Mesenchymal stem cell (in vitro differentiated cells and primary cell): ENCODE measurements around the gene OTOP2.
A peak's percentile ranks its signal among the peaks of the same experiment; 100 is the strongest.

Experiments used
- DNase-seq: peaks from one replicate; pipeline ENCODE4 v3.0.0-alpha.2; 2013
- H2AFZ ChIP-seq: one replicate; pipeline ENCODE4 v1.6.1; 2013; ENCODE audit warnings: low read depth, mild to moderate bottlenecking, control low read depth, inconsistent platforms, low read length, moderate library complexity
- H2AK5ac ChIP-seq: 2 replicates; pipeline ENCODE4 v1.6.1; 2013; ENCODE audit warnings: low read length, moderate library complexity, mild to moderate bottlenecking, inconsistent platforms; ENCODE audit not compliant: severe bottlenecking
- H2BK120ac ChIP-seq: one replicate; pipeline ENCODE4 v1.6.1; 2013; ENCODE audit warnings: low read depth, mild to moderate bottlenecking, inconsistent platforms, low read length, moderate library complexity
- H2BK12ac ChIP-seq, 2 experiments: one replicate each; pipeline ENCODE4 v1.6.1; 2013; ENCODE audit warnings: inconsistent platforms in 2 of 2, low read length in 2 of 2, mild to moderate bottlenecking in 2 of 2, moderate library complexity in 2 of 2, control low read depth in 1 of 2
- H2BK15ac ChIP-seq: one replicate; pipeline ENCODE4 v1.6.1; 2013; ENCODE audit warnings: mild to moderate bottlenecking, low read depth, inconsistent platforms; ENCODE audit not compliant: poor library complexity, severe bottlenecking
- H2BK5ac ChIP-seq: 2 replicates; pipeline ENCODE4 v1.6.1; 2013; ENCODE audit warnings: low read depth, mild to moderate bottlenecking, low read length, control low read depth, inconsistent platforms; ENCODE audit not compliant: poor library complexity, severe bottlenecking
- H3K14ac ChIP-seq, 2 experiments: one replicate each; pipeline ENCODE4 v1.6.1; 2013; ENCODE audit warnings: inconsistent platforms in 2 of 2, low read length in 2 of 2, control low read depth in 1 of 2, mild to moderate bottlenecking in 1 of 2, moderate library complexity in 1 of 2
- H3K18ac ChIP-seq, 2 experiments: one replicate each; pipeline ENCODE4 v1.6.1; 2013; ENCODE audit warnings: inconsistent platforms in 2 of 2, low read length in 2 of 2, control low read depth in 1 of 2, low read depth in 1 of 2, mild to moderate bottlenecking in 1 of 2
- H3K23ac ChIP-seq, 2 experiments: one replicate each; pipeline ENCODE4 v1.6.1; 2013; ENCODE audit warnings: inconsistent platforms in 2 of 2, low read length in 2 of 2, mild to moderate bottlenecking in 2 of 2, moderate library complexity in 2 of 2, control low read depth in 1 of 2
- H3K27ac ChIP-seq: 2 replicates; pipeline ENCODE4 v1.5.1; 2013; ENCODE audit warnings: mild to moderate bottlenecking, moderate library complexity, low read length, control low read depth, inconsistent platforms; ENCODE audit not compliant: poor library complexity, severe bottlenecking
- H3K27me3 ChIP-seq, 2 experiments: 2 replicates each; pipeline versions ENCODE4 v1.6.1 to v1.7.0; 2013; ENCODE audit warnings: low read length in 2 of 2, mild to moderate bottlenecking in 2 of 2, moderate library complexity in 2 of 2, control low read depth in 1 of 2, inconsistent platforms in 1 of 2; ENCODE audit not compliant: control insufficient read depth in 1 of 2, insufficient read depth in 1 of 2
- H3K36me3 ChIP-seq, 2 experiments: 2 replicates each; pipeline versions ENCODE4 v1.6.1 to v1.7.0; 2013; ENCODE audit warnings: low read length in 2 of 2, control low read depth in 1 of 2, inconsistent platforms in 1 of 2, low read depth in 1 of 2, mild to moderate bottlenecking in 1 of 2; ENCODE audit not compliant: insufficient read depth in 2 of 2, control insufficient read depth in 1 of 2
- H3K4ac ChIP-seq, 2 experiments: one replicate each; pipeline ENCODE4 v1.6.1; 2013; ENCODE audit warnings: inconsistent platforms in 2 of 2, low read length in 2 of 2, mild to moderate bottlenecking in 2 of 2, moderate library complexity in 2 of 2, control low read depth in 1 of 2, low read depth in 1 of 2
- H3K4me1 ChIP-seq: 2 replicates; pipeline ENCODE4 v1.6.1; 2013; ENCODE audit warnings: low read depth, low read length, control low read depth; ENCODE audit not compliant: control insufficient read depth, insufficient read depth
- H3K4me2 ChIP-seq: 2 replicates; pipeline ENCODE4 v1.6.1; 2013; ENCODE audit warnings: low read length, mild to moderate bottlenecking, inconsistent platforms; ENCODE audit not compliant: poor library complexity, severe bottlenecking
- H3K4me3 ChIP-seq, 2 experiments: 2 replicates each; pipeline versions ENCODE4 v1.5.1 to v1.7.0; 2013; ENCODE audit warnings: low read length in 2 of 2, mild to moderate bottlenecking in 2 of 2, control low read depth in 1 of 2, low read depth in 1 of 2; ENCODE audit not compliant: insufficient read depth in 1 of 2
- H3K79me1 ChIP-seq: replicated peaks from 2 replicates; pipeline ENCODE4 v1.6.1; 2013; ENCODE audit warnings: mild to moderate bottlenecking, control low read depth, low read length, inconsistent platforms; ENCODE audit not compliant: poor library complexity, severe bottlenecking
- H3K9ac ChIP-seq: 2 replicates; pipeline ENCODE4 v1.7.0; 2013; ENCODE audit warnings: mild to moderate bottlenecking, low read length, moderate library complexity
- H3K9me3 ChIP-seq: 2 replicates; pipeline ENCODE4 v1.7.0; 2013; ENCODE audit warnings: mild to moderate bottlenecking, low read length; ENCODE audit not compliant: control insufficient read depth
- H4K8ac ChIP-seq: one replicate; pipeline ENCODE4 v1.6.1; 2013; ENCODE audit warnings: inconsistent platforms, mild to moderate bottlenecking, low read length, moderate library complexity
- H4K91ac ChIP-seq: one replicate; pipeline ENCODE4 v1.6.1; 2013; ENCODE audit warnings: mild to moderate bottlenecking, low read length, inconsistent platforms
- WGBS: methylation state at CpG from one replicate; pipeline ENCODE4 v1.1.7; 2013; ENCODE audit warnings: mixed read lengths; 5-methylcytosine and 5-hydroxymethylcytosine counted together

OTOP2 gene

DNA sequence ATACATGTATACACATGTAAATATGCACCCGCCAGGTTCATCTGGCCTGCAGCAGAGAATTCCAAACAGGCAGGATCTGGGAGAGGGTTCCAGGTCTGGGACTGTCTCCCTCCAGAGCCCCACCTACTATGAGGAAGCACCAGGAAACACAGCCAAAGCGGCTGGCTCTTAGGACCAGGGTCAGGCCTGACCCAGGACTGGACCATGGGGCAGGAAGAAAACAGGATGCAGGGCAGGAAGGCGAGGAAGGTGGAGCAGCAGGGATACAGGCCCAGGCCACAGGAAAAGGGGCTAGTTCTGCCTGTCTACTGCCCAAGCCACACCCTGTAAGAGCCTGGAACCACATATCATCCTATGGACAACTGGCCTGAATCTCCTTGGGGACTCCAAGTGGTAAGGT lies 46.3 kb downstream of the OTOP2 start:
- H2AK5ac ChIP-seq: no peak overlapping the region
- H3K27me3 ChIP-seq: peaks cover 33 to 51% of the 10 kb centered on the region in 2 experiments
- H4K8ac ChIP-seq: no peak overlapping the region
- no peak overlapping the region for H2AFZ ChIP-seq
- peaks cover 13% of the 10 kb centered on the region for H3K4me1 ChIP-seq
- no peak overlapping the region for H3K4me2 ChIP-seq
- no peaks in the 10 kb centered on the region for H3K9me3 ChIP-seq
- H3K27ac ChIP-seq: no peak overlapping the region
- H3K23ac ChIP-seq: no peak overlapping the region
- H2BK12ac ChIP-seq: no peak overlapping the region
- no peak overlapping the region for H2BK5ac ChIP-seq
- no peak overlapping the region for H2BK15ac ChIP-seq
- 84% methylated on average over 3 of the region's 3 CpGs for WGBS
- H3K79me1 ChIP-seq: no peaks in the 10 kb centered on the region
- H3K36me3 ChIP-seq: no peaks in the 10 kb centered on the region
- no peak for DNase-seq
- H3K18ac ChIP-seq: no peak overlapping the region
- H3K14ac ChIP-seq: no peak overlapping the region
- H3K4me3 ChIP-seq: no peak overlapping the region
- H4K91ac ChIP-seq: no peak overlapping the region
- H3K4ac ChIP-seq: no peak overlapping the region
- no peak overlapping the region for H2BK120ac ChIP-seq
- H3K9ac ChIP-seq: no peak overlapping the region

DNA sequence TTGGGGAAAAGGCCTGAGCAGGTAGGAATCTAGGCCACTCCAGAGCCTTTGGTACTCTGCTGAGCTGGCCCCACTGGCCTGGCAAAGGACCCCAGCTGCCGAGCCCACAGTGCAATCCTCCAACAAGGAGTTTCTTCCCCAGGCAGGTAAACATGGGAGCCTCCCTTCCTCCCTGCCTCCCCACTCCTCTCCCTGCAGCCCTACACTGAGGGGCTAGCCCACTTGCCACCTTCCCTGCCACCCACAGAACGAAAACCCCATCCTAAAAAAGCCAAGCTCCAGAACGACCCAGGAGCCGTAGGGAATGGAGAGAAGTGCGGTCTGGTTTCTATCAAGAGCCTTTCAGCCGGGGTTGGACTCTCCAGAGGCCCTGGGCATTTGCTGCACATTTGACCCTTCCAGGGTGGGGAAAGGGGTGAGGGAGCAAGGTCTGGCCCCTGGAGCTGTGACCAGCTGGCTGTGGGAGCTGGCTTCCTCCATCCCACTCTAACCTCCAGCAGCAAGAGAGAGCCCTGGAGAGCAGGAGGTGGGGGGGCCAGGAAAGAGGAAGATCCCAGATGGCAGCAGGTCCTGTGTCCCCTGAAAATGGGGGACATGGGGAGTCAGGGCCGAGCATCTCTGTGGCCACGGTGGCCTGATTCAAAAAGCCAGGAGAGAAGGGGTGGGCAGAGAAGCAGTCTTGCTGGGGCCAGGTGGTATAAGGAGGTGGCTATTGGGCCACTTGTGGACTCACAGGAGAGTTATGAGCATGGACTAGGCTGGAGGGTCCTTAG lies 47.2 kb downstream of the OTOP2 start:
- no peak overlapping the region for H3K4me3 ChIP-seq
- no peak overlapping the region for H3K4ac ChIP-seq
- no peak overlapping the region for H4K8ac ChIP-seq
- H3K27ac ChIP-seq: no peak overlapping the region
- H2BK5ac ChIP-seq: no peak overlapping the region
- peaks cover 13% of the 10 kb centered on the region for H3K4me1 ChIP-seq
- H3K79me1 ChIP-seq: no peaks in the 10 kb centered on the region
- H2BK12ac ChIP-seq: no peak overlapping the region
- DNase-seq: no peak
- no peak overlapping the region for H3K14ac ChIP-seq
- no peak overlapping the region for H2AFZ ChIP-seq
- H3K4me2 ChIP-seq: no peak overlapping the region
- no peak overlapping the region for H2AK5ac ChIP-seq
- H3K27me3 ChIP-seq: peaks cover 33 to 56% of the 10 kb centered on the region in 2 experiments
- no peak overlapping the region for H2BK120ac ChIP-seq
- H4K91ac ChIP-seq: no peak overlapping the region
- peak overlapping the region in 1 of 2 experiments; percentile 57 for H3K23ac ChIP-seq
- no peak overlapping the region for H3K18ac ChIP-seq
- WGBS: 65% methylated on average over 8 of the region's 8 CpGs
- no peaks in the 10 kb centered on the region for H3K36me3 ChIP-seq
- no peaks in the 10 kb centered on the region for H3K9me3 ChIP-seq
- H2BK15ac ChIP-seq: peak overlapping the region; percentile 49
- H3K9ac ChIP-seq: no peak overlapping the region

DNA sequence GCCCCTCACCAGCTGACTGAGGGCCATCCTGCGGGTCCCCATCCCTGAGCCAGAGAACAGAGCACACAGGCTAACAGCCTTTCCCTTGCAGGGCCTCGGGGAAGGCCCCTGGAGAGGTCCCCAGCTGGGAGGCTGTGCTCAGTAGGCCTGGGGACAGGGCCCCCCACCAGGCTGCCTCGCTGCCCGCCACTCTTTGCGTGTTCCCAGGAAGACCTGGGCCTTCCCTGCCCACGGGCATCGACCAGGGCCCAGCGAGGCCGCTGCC lies 47.7 kb downstream of the OTOP2 start:
- no peak for DNase-seq
- H4K91ac ChIP-seq: no peak overlapping the region
- H3K18ac ChIP-seq: no peak overlapping the region
- peaks cover 13% of the 10 kb centered on the region for H3K4me1 ChIP-seq
- H3K27ac ChIP-seq: no peak overlapping the region
- no peak overlapping the region for H2BK5ac ChIP-seq
- no peak overlapping the region for H2BK12ac ChIP-seq
- no peaks in the 10 kb centered on the region for H3K9me3 ChIP-seq
- H3K4ac ChIP-seq: no peak overlapping the region
- 17% methylated on average over 9 of the region's 9 CpGs for WGBS
- no peak overlapping the region for H2BK120ac ChIP-seq
- no peaks in the 10 kb centered on the region for H3K36me3 ChIP-seq
- H4K8ac ChIP-seq: no peak overlapping the region
- H3K27me3 ChIP-seq: peaks cover 33 to 56% of the 10 kb centered on the region in 2 experiments
- H3K4me3 ChIP-seq: no peak overlapping the region
- H2AFZ ChIP-seq: no peak overlapping the region
- no peak overlapping the region for H2AK5ac ChIP-seq
- no peak overlapping the region for H3K14ac ChIP-seq
- H3K4me2 ChIP-seq: peak overlapping the region; percentile 86
- H3K23ac ChIP-seq: peak overlapping the region in 1 of 2 experiments; percentile 57
- H3K79me1 ChIP-seq: no peaks in the 10 kb centered on the region
- H2BK15ac ChIP-seq: no peak overlapping the region
- no peak overlapping the region for H3K9ac ChIP-seq

DNA sequence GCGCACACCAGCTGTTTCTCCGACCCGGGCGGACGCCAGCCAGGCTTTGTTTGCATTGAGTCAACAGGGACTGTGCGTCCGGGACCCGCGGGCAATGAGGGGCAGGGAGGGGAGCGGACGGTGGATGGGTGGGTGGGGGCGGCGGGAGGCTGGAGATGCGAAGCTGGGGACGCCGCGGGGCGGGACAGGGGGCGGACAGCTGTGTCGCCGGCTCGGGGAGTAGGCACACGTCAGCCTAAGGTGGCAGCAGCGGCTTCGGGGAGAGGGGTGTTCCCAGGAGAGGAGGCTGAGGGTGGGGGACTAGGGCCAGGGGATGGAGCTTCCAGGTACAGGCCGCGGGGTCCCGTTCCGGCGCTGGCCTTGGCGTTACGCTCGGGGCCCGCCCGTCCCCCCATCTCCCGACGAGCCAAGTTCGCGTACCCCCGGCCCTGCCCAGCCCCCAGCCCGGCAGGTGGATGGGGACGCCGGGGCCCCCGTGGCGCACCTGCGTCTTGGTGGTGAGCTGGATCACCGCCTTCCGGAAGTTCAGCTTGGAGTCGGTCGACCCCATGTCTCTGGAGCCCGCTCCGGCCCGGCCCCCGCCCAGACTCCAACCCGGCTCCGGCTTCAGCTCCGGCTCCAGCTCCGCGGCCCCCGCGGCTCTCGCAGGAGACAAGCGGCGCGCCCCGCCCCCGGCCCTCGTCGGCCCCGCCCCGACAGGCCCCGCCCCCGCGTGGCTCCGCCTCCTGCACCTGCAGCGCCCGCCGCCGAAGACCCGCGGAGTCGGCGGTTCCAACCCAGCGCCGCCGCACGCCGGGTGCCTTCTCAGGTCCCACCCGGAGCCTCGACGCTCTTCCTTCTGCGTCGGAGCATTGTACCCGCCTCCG lies 48.3 kb downstream of the OTOP2 start, which contains the start of gene HID1:
HID1 (minus strand) TSS at position 653 of the 866 bp plus-strand sequence; CDS start at position 550, 103 bp downstream.
- Histone ChIP-seq H3K9me3 (no peaks in the 10 kb centered on the region), H3K23ac (peak within 1 kb of the TSS in 1 of 2 experiments; percentile 57), H3K4me1 (peaks cover 13% of the 10 kb centered on the region), H2AK5ac (no peak within 1 kb of the TSS), H3K27ac (no peak within 1 kb of the TSS), H3K14ac (no peak within 1 kb of the TSS), H4K91ac (no peak within 1 kb of the TSS), H3K36me3 (no peaks in the 10 kb centered on the region), H2BK5ac (no peak within 1 kb of the TSS), H4K8ac (peak within 1 kb of the TSS; percentile 8), H3K4ac (no peak within 1 kb of the TSS), H2BK12ac (no peak within 1 kb of the TSS), H2BK120ac (no peak within 1 kb of the TSS), H2BK15ac (no peak within 1 kb of the TSS), H3K4me3 (peak within 1 kb of the TSS; percentile 47 to 61), H3K18ac (no peak within 1 kb of the TSS), H3K27me3 (peaks cover 33 to 56% of the 10 kb centered on the region in 2 experiments), H3K4me2 (peak within 1 kb of the TSS; percentile 86), H3K9ac (no peak within 1 kb of the TSS), H2AFZ (peak within 1 kb of the TSS; percentile 36), H3K79me1 (no peaks in the 10 kb centered on the region)
- WGBS: 1% methylated on average over 57 of the region's 95 CpGs
- DNase-seq: no peak
